ENCODE results near the gene UBQLN4. TPM values are rescaled to one million over a fixed set of nuclear protein-coding genes. Genes with fewer than 3 reads are reported as not detected.

The UBQLN4 gene
- polyA plus RNA-seq, 1 experiment, result 22.7 TPM

- POLR2A ChIA-PET, result no interaction called here
- CTCF ChIA-PET, result interaction anchor here (1.4 kb wide), 1 partner anchor 13 kb away, joined by 4 read pairs; no protein-coding TSS in a partner anchor
- TF ChIP-seq CTCF (IDR thresholded peaks at IDR 0.05; ENCODE audit: low read depth, low read length), result no peak
- H3K9me3 ChIP-seq (ENCODE audit: control insufficient read depth, insufficient read depth, low read length), result no peaks in the 10 kb centered on the region
- no peak overlapping the region for H3K27ac ChIP-seq (ENCODE audit: low read depth, low read length)
- H3K4me3 ChIP-seq (ENCODE audit: low read depth, low read length), result no peak overlapping the region
- no peaks in the 10 kb centered on the region for H3K27me3 ChIP-seq (ENCODE audit: control insufficient read depth, insufficient read depth, low read length)
- DNase-seq (ENCODE audit: low read depth, low spot score), result no peak
These were observed 41.4 kb downstream of the UBQLN4 start for GRCh38 chr1:156012051-156012817.

GRCh38 chr1:156009404-156009803 lies 44.2 kb downstream of the UBQLN4 start:
- ChIA-PET CTCF (no interaction called here), POLR2A (no interaction called here)
- no peak for TF ChIP-seq CTCF (IDR thresholded peaks at IDR 0.05; ENCODE audit: low read depth, low read length)
- Histone ChIP-seq H3K27me3 (ENCODE audit: control insufficient read depth, insufficient read depth, low read length) (no peaks in the 10 kb centered on the region), H3K4me3 (ENCODE audit: low read depth, low read length) (no peak overlapping the region), H3K27ac (ENCODE audit: low read depth, low read length) (peak overlapping the region; percentile 22), H3K9me3 (ENCODE audit: control insufficient read depth, insufficient read depth, low read length) (no peaks in the 10 kb centered on the region)
- DNase-seq (ENCODE audit: low read depth, low spot score), result no peak

GRCh38 chr1:156006666-156007376 lies 46.8 kb downstream of the UBQLN4 start:
- Histone ChIP-seq H3K27ac (ENCODE audit: low read depth, low read length) (no peak overlapping the region), H3K4me3 (ENCODE audit: low read depth, low read length) (no peak overlapping the region), H3K27me3 (ENCODE audit: control insufficient read depth, insufficient read depth, low read length) (no peaks in the 10 kb centered on the region), H3K9me3 (ENCODE audit: control insufficient read depth, insufficient read depth, low read length) (no peaks in the 10 kb centered on the region)
- CTCF ChIA-PET, result no interaction called here
- TF ChIP-seq CTCF (IDR thresholded peaks at IDR 0.05; ENCODE audit: low read depth, low read length), result no peak
- POLR2A ChIA-PET, result no interaction called here
- DNase-seq (ENCODE audit: low read depth, low spot score), result no peak

- ChIA-PET POLR2A (no interaction called here), CTCF (interaction anchor here (1.1 kb wide), 1 partner anchor 15 kb away, joined by 3 read pairs; no protein-coding TSS in a partner anchor)
- no peak overlapping the region for H3K27ac ChIP-seq (ENCODE audit: low read depth, low read length)
- DNase-seq (ENCODE audit: low read depth, low spot score), result no peak
- H3K27me3 ChIP-seq (ENCODE audit: control insufficient read depth, insufficient read depth, low read length), result no peaks in the 10 kb centered on the region
- no peaks in the 10 kb centered on the region for H3K9me3 ChIP-seq (ENCODE audit: control insufficient read depth, insufficient read depth, low read length)
- TF ChIP-seq CTCF (IDR thresholded peaks at IDR 0.05; ENCODE audit: low read depth, low read length), result no peak
- H3K4me3 ChIP-seq (ENCODE audit: low read depth, low read length), result no peak overlapping the region
These were observed 48.6 kb downstream of the UBQLN4 start for GRCh38 chr1:156004843-156005584.

GRCh38 chr1:156003923-156004188 lies 49.7 kb downstream of the UBQLN4 start:
- no peak for TF ChIP-seq CTCF (IDR thresholded peaks at IDR 0.05; ENCODE audit: low read depth, low read length)
- Histone ChIP-seq H3K27ac (ENCODE audit: low read depth, low read length) (no peak overlapping the region), H3K4me3 (ENCODE audit: low read depth, low read length) (no peak overlapping the region), H3K9me3 (ENCODE audit: control insufficient read depth, insufficient read depth, low read length) (no peaks in the 10 kb centered on the region), H3K27me3 (ENCODE audit: control insufficient read depth, insufficient read depth, low read length) (no peaks in the 10 kb centered on the region)
- DNase-seq (ENCODE audit: low read depth, low spot score), result no peak
- POLR2A ChIA-PET, result no interaction called here
- CTCF ChIA-PET, result interaction anchor here (1.1 kb wide), 1 partner anchor 14 kb away, joined by 5 read pairs; no protein-coding TSS in a partner anchor
